K562 (cell line): ENCODE measurements around the gene R3HDM1. TPM values are rescaled to one million over a fixed set of nuclear protein-coding genes. Genes with fewer than 3 reads are reported as not detected.

Experiments used
- ATAC-seq: fragments of 200-7000 bp; cut with Tn5 transposase; 3 replicates; pipeline ENCODE4 v1.9.1; 2020; ENCODE audit warnings: moderate library complexity
- BruUV-seq: library from RNA; stranded (reverse); fragments of 400-500 nt; replicated peaks from 2 replicates; lab custom pipeline; 2021; lab: Mats Ljungman, UMichigan
- CTCF ChIA-PET: fragments of 300-600 bp; formaldehyde crosslinking; extraction: SDS; loops from one replicate; lab custom pipeline; 2021; ENCODE audit warnings: low intra/inter-chr PET ratio; lab: Yijun Ruan, JAX
- POLR2A ChIA-PET: fragments of 300-600, 350-650 bp; sonication (Branson Sonifier 250); formaldehyde crosslinking; extraction: SDS; loops from one replicate; lab custom pipeline; 2021; ENCODE audit warnings: antibody characterized with exemption, inconsistent platforms; lab: Yijun Ruan, JAX
- DNase-seq, 4 experiments: peaks; one replicate each; pipeline versions ENCODE4 v3.0.0 to v3.0.0-alpha.2; 2011 to 2018; ENCODE audit warnings: low spot score in 3 of 4, mixed read lengths in 3 of 4; ENCODE audit errors: extremely low read depth in 1 of 4
- FAIRE-seq: peaks from 2 replicates; lab custom pipeline; 2011; peaks lifted over from hg19 to GRCh38; lab: Jason Lieb, UNC
- H2AFZ ChIP-seq: 2 replicates; pipeline ENCODE4 v1.6.0; 2011; ENCODE audit warnings: low read depth, low read length, control low read depth, inconsistent platforms
- H3K27ac ChIP-seq: fragments of 200-600 bp; 3 replicates; pipeline ENCODE4 v1.8.0; 2011; ENCODE audit warnings: low read depth, mild to moderate bottlenecking, control low read depth, inconsistent platforms, low read length, moderate library complexity, mixed read lengths; ENCODE audit errors: extremely low read depth
- H3K27me3 ChIP-seq, 2 experiments: fragments of 300-600 bp in 1 of 2; 2 replicates in 1 of 2; 3 replicates in 1 of 2; pipeline versions ENCODE4 v1.6.0 to v1.8.0; 2011; ENCODE audit warnings: inconsistent platforms in 2 of 2, low read length in 2 of 2, mild to moderate bottlenecking in 1 of 2, mixed read lengths in 1 of 2, moderate library complexity in 1 of 2; ENCODE audit not compliant: control insufficient read depth in 2 of 2, insufficient read depth in 2 of 2
- H3K36me3 ChIP-seq: fragments of 300-600 bp; 3 replicates; pipeline ENCODE4 v1.8.0; 2011; ENCODE audit warnings: mild to moderate bottlenecking, low read length, inconsistent platforms; ENCODE audit not compliant: control insufficient read depth, insufficient read depth
- H3K4me1 ChIP-seq, 2 experiments: fragments of 200-600 bp in 1 of 2; replicated peaks in 1 of 2; 2 replicates in 1 of 2; 3 replicates in 1 of 2; pipeline versions ENCODE4 v1.5.1 to v1.8.0; 2011; ENCODE audit warnings: inconsistent platforms in 2 of 2, low read length in 2 of 2, mild to moderate bottlenecking in 1 of 2, mixed read lengths in 1 of 2, moderate library complexity in 1 of 2; ENCODE audit not compliant: control insufficient read depth in 2 of 2, insufficient read depth in 2 of 2
- H3K4me2 ChIP-seq: 2 replicates; pipeline ENCODE4 v1.6.1; 2011; ENCODE audit warnings: low read length, control low read depth, inconsistent platforms, mixed read lengths; ENCODE audit not compliant: insufficient read depth
- H3K4me3 ChIP-seq: fragments of 200-600 bp; sonication (generic), shearing (Covaris generic); 2 replicates; pipeline ENCODE4 v1.5.1; 2016; ENCODE audit warnings: control low read depth, inconsistent platforms
- H3K79me2 ChIP-seq: fragments of 200-600 bp; 3 replicates; pipeline ENCODE4 v1.8.0; 2011; ENCODE audit warnings: low read length, inconsistent platforms; ENCODE audit not compliant: control insufficient read depth, insufficient read depth
- H3K9ac ChIP-seq, 2 experiments: 2 replicates each; pipeline versions ENCODE4 v1.6.0 to v1.6.1; 2011; ENCODE audit warnings: low read depth in 2 of 2, low read length in 2 of 2, control low read depth in 1 of 2, inconsistent platforms in 1 of 2, mild to moderate bottlenecking in 1 of 2, mixed read lengths in 1 of 2; ENCODE audit not compliant: insufficient read depth in 1 of 2
- H3K9me1 ChIP-seq: one replicate; pipeline ENCODE4 v1.6.0; 2011; ENCODE audit warnings: inconsistent platforms, mild to moderate bottlenecking, low read length, moderate library complexity; ENCODE audit not compliant: control insufficient read depth, insufficient read depth
- H3K9me3 ChIP-seq: replicated peaks from 2 replicates; pipeline ENCODE4 v1.5.1; 2011; ENCODE audit warnings: low read depth, low read length, inconsistent platforms; ENCODE audit not compliant: control insufficient read depth, insufficient read depth
- H4K20me1 ChIP-seq: replicated peaks from 2 replicates; pipeline ENCODE4 v1.6.1; 2011; ENCODE audit warnings: low read length, inconsistent platforms, mixed read lengths; ENCODE audit not compliant: control insufficient read depth, insufficient read depth
- JUNB ChIP-seq: fragments of 450-650 bp; formaldehyde crosslinking; conservative IDR thresholded peaks from 2 replicates; pipeline ENCODE4 v1.4.0; 2020; ENCODE audit warnings: mild to moderate bottlenecking
- MIER1 ChIP-seq: fragments of 450-650 bp; IDR thresholded peaks from 2 replicates; pipeline ENCODE4 v1.6.1; 2016; ENCODE audit warnings: antibody characterized with exemption, mild to moderate bottlenecking, low read depth
- RBM22 ChIP-seq: fragments of 200-400 bp; formaldehyde crosslinking; IDR thresholded peaks from 2 replicates; pipeline ENCODE4 v1.6.1; 2018; ENCODE audit warnings: low read length, low read depth; ENCODE audit not compliant: poor library complexity, severe bottlenecking
- RNF2 ChIP-seq: sonication (generic); IDR thresholded peaks from 2 replicates; pipeline ENCODE4 v1.6.1; 2016
- WGBS: fragments of 100-300 bp; shearing (Covaris generic); methylation state at CpG from one replicate; pipeline ENCODE4 v1.1.6; 2016; ENCODE audit warnings: low coverage, mixed read lengths; ENCODE audit not compliant: insufficient coverage; ENCODE audit errors: missing lambda C conversion rate; 5-methylcytosine and 5-hydroxymethylcytosine counted together
- in situ Hi-C: fragments of 300-500 bp; cut with MboI; formaldehyde crosslinking; loops from 4 replicates; pipeline ENCODE4 v1.15.0; 2018; ENCODE audit warnings: inconsistent platforms, mixed read lengths
- intact Hi-C: fragments of 100-400 bp; cut with micrococcal nuclease; formaldehyde crosslinking; loops from 2 replicates; pipeline ENCODE4 v1.14.2; 2022
- polyA plus RNA-seq, 8 experiments: library from polyadenylated mRNA; depleted of rRNA in 4 of 8; stranded (reverse) in 5 of 8; unstranded in 3 of 8; fragments of >200 nt; fragmentation: Nextera tagmentation in 2 of 8; fragmentation: Illumina TruSeq in 1 of 8; extraction: Ambion mirVana in 2 of 8; extraction: Trizol in 1 of 8; gene quantifications; 2 replicates each; pipeline versions ENCODE4 v1.2.1 to v1.2.3, GENCODE V29; 2011 to 2014; ENCODE audit warnings: inconsistent platforms in 1 of 8, missing spikeins in 1 of 8
- total RNA-seq, 7 experiments: library from RNA; depleted of rRNA in 6 of 7; stranded (reverse); fragments of >200 nt in 6 of 7; fragmentation: Illumina TruSeq in 2 of 7; extraction: Trizol in 2 of 7; gene quantifications; 2 replicates each; pipeline versions ENCODE4 v1.2.1 to v1.2.3, GENCODE V29; 2011 to 2021; ENCODE audit warnings: low replicate concordance in 1 of 7
- TF ChIP-seq, protein P1 (sequence below), 3 experiments: fragments of 200-800 bp in 1 of 3; sonication (Bioruptor generic) in 1 of 3; sonication (generic) in 1 of 3; formaldehyde crosslinking in 1 of 3; IDR thresholded peaks; 2 replicates each; pipeline versions ENCODE4 v1.6.1 to v1.8.0; 2016 to 2022; ENCODE audit warnings: mild to moderate bottlenecking in 2 of 3, missing compliant biosample characterization in 2 of 3, missing genetic modification characterization in 2 of 3, missing genetic modification reagents in 1 of 3

The R3HDM1 gene
- total and polyA plus RNA-seq, 9 of the 15 experiments (the other 6 are each of a cell fraction or from before 2014, with no cell fraction given) = 12.4 to 89.4 (median 31.0) TPM

DNA sequence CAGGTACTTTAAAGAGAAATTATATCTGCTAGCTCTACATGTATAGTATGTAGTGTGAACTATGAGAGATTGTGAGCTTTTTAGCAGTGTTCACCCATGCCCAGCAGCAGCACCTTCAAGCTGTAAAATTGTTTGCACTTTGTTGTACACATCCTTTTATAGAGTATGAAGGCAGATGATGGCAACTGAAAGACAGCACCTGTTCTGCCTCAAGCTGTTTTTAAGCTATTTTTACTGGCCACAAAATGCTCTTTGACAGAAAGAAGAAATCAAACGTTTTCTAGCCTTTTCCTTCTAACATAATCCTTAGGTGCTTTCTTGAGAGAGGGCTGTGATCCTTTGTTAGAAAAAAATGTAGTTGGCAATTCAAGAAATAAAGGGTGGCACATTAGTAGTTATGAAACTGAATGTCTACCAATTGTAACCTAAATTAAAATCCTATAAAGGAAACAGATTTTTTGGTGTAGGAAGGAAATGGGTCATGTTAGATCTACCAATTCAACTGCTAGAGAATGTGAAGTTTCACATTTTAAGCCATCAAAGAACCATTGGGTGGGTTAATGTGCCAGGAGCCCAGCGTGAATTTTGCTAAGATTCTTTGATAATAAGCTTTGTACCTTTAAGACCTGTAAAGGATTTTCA is 59.5 kb downstream of the R3HDM1 start:
- FAIRE-seq (no peak), DNase-seq (no peak)
- Histone ChIP-seq H3K79me2 (0 out of 3 replicates have a peak, but pooled peaks cover 4% of the 10 kb centered on the region), H3K4me1 (peaks cover 0 to 6% of the 10 kb centered on the region in 2 experiments; a peak in 2 of 5 replicates), H3K4me3 (no peak overlapping the region), H4K20me1 (no peaks in the 10 kb centered on the region)
- in situ Hi-C loops (loop anchor here (10.0 kb wide), 1 partner anchor 116 kb away; no protein-coding TSS in a partner anchor), intact Hi-C loops (no loop called here)
- no peak for TF ChIP-seq RBM22
- TF ChIP-seq, all 486 proteins: peak for 0
- Histone ChIP-seq H2AFZ (no peak overlapping the region), H3K9me1 (no peaks in the 10 kb centered on the region), H3K27me3 (no peaks in the 10 kb centered on the region), H3K27ac (no peak overlapping the region), H3K4me2 (no peak overlapping the region), H3K9ac (no peak overlapping the region), H3K36me3 (no peaks in the 10 kb centered on the region; the same call in 2 of the 3 replicates), H3K9me3 (no peaks in the 10 kb centered on the region)
- ChIA-PET POLR2A (interaction anchor here (0.5 to 1.4 kb wide), 3 partner anchors 11 to 426 kb away, joined by 3 to 4 read pairs (median 3); partner anchors contain the start of genes R3HDM1 and ZRANB3), CTCF (no interaction called here)
- no TSS peak for BruUV-seq
- WGBS = 52% methylated on average over 2 of the region's 2 CpGs
- ATAC-seq = no peak

DNA sequence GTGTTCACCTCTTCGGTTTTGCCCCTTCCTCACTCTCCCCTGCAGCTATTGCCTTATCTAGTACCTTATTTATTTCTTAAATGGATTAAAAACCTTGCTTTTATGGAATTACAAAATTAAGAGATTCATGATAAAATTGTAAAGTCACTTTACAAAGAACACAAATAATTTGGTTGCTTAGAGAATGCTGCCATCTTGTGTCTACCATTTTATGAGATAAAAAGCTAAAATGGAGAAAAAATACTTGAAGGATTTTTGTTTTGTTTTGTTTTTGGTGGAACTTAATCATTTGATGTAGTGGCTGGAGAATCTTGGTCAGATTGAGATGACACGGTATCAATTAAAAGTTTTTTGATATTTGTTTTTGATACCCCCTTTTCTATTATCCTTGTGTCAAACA is 69.6 kb downstream of the R3HDM1 start:
- BruUV-seq = no TSS peak
- ChIA-PET POLR2A (interaction anchor here (0.7 kb wide), 1 partner anchor 16 kb away, joined by 3 read pairs; no protein-coding TSS in a partner anchor), CTCF (interaction anchor here (1.1 to 1.9 kb wide), 5 partner anchors 109 to 1135 kb away, joined by 3 to 13 read pairs (median 5); no protein-coding TSS in a partner anchor)
- FAIRE-seq = peak; percentile 65
- H2AFZ ChIP-seq = no peak overlapping the region
- no peaks in the 10 kb centered on the region; the same call in 2 of the 3 replicates for H3K79me2 ChIP-seq
- H3K36me3 ChIP-seq = peaks cover 33% of the 10 kb centered on the region; the same call in 1 of the 3 replicates
- H3K4me3 ChIP-seq = no peak overlapping the region
- DNase-seq = no peak
- no peak overlapping the region for H3K4me2 ChIP-seq
- in situ Hi-C loops (no loop called here), intact Hi-C loops (loop anchor here (1.0 to 5.0 kb wide), 2 partner anchors 128 to 599 kb away; no protein-coding TSS in a partner anchor)
- WGBS = 78% methylated on average over 2 of the region's 2 CpGs
- no peaks in the 10 kb centered on the region for H3K9me3 ChIP-seq
- H3K9me1 ChIP-seq = no peaks in the 10 kb centered on the region
- H3K27ac ChIP-seq = no peak overlapping the region
- H4K20me1 ChIP-seq = no peaks in the 10 kb centered on the region
- no peak overlapping the region for H3K9ac ChIP-seq
- no peaks in the 10 kb centered on the region for H3K4me1 ChIP-seq
- no peak for ATAC-seq
- H3K27me3 ChIP-seq = no peaks in the 10 kb centered on the region
- TF ChIP-seq RNF2 = no peak
- no peak for TF ChIP-seq RBM22
- TF ChIP-seq MIER1 = no peak
- TF ChIP-seq JUNB (CRISPR knock-in tag) = no peak
- TF ChIP-seq, protein P1, sequence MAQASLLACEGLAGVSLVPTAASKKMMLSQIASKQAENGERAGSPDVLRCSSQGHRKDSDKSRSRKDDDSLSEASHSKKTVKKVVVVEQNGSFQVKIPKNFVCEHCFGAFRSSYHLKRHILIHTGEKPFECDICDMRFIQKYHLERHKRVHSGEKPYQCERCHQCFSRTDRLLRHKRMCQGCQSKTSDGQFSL (CRISPR knock-in tag; IDR thresholded peaks at IDR 0.05) = no peak
- TF ChIP-seq, protein P1 (tag; IDR thresholded peaks at IDR 0.05) = no peak
